ENCODE results near the gene BDKRB1.

Gene BDKRB1

DNA sequence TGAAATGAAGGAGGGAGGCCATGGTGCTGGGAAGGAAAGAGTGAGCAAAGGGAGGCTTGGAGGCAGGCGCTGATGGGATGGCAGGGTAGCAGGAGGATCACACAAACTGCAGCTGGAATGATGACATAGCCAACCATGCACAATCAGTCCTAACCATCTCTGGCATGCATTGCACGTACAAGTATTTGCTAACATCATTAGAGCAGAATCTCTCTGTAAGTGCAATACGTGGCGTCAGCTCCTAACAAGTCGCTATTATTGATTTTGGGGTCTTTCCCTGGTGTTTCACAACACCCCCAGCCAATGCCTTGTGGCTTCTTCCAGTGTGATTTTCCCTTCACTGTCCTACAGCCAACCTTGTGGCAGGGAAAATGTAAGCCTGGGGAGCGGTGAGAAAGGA lies 18.5 kb downstream of the BDKRB1 start:
- TF ChIP-seq Cebpa-rat (IDR thresholded peaks at IDR 0.05), result no peak
- Histone ChIP-seq H3K36me3 (peaks cover 8% of the 10 kb centered on the region; the same call in 1 of the 2 replicates), H3K27ac (no peak overlapping the region), H3K4me2 (no peak overlapping the region), H3K4me1 (no peaks in the 10 kb centered on the region), H3K4me3 (no peak overlapping the region), H4K20me1 (no peaks in the 10 kb centered on the region), H3K27me3 (no peaks in the 10 kb centered on the region), H3K9me3 (peaks cover 16% of the 10 kb centered on the region), H3K9ac (no peak overlapping the region)

DNA sequence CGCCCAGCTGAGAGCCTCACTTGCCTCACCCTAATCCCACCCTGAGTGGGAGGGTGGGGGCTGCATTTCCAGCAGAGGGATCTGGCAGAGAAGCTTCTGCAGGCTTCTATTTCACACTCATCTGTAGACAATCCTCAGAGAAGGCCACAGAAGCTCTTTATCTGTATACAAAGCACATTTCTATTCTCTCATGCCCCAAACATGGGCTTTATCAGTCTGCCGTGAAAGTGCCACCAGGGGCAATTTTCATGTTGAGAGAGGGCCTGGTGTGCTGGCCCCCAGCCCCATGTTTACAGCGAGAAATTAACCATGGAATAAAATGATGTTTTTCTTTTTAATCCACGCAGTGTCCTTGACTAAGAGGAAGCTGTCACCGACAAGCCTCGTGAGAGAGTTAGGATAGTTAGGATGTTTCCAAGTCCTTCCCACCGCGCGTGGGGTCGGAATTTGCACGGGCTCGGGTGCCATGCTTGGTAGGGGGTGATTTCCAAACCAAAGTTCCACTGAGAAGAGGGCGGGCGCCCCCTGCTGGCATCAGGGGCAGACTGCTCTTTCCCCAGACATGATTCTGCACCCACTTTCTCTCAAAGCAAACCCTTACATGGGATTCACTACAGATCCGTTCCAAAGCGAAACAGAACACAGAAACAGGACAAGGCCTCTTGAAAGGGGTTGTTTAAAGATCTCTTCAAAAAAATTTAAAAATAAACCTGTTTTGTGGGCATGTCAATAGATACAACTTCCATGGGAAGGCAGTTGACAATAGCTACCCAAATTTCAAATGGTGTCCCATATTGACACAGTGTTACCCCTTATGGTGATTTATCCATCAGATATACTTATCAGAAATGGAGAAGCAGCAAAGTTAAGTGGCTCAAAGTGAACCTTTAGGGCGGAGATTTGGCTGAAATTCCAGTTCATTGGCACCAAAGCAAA lies 19.4 kb downstream of the BDKRB1 start:
- H3K4me1 ChIP-seq, result no peaks in the 10 kb centered on the region
- no peak for TF ChIP-seq Cebpa-rat (IDR thresholded peaks at IDR 0.05)
- peaks cover 16% of the 10 kb centered on the region for H3K9me3 ChIP-seq
- H3K36me3 ChIP-seq, result peaks cover 8% of the 10 kb centered on the region; the same call in 1 of the 2 replicates
- no peak overlapping the region for H3K9ac ChIP-seq
- no peak overlapping the region for H3K27ac ChIP-seq
- H3K27me3 ChIP-seq, result no peaks in the 10 kb centered on the region
- H4K20me1 ChIP-seq, result no peaks in the 10 kb centered on the region
- H3K4me3 ChIP-seq, result no peak overlapping the region
- no peak overlapping the region for H3K4me2 ChIP-seq

GRCh38 chr14:96277890-96278289 lies 21.9 kb downstream of the BDKRB1 start:
- peaks cover 9% of the 10 kb centered on the region for H3K36me3 ChIP-seq
- no peak overlapping the region for H3K4me2 ChIP-seq
- TF ChIP-seq Cebpa-rat (IDR thresholded peaks at IDR 0.05), result no peak
- peaks cover 11% of the 10 kb centered on the region for H3K9me3 ChIP-seq
- H3K9ac ChIP-seq, result no peak overlapping the region
- H3K4me3 ChIP-seq, result no peak overlapping the region
- no peaks in the 10 kb centered on the region for H3K27me3 ChIP-seq
- no peak overlapping the region for H3K27ac ChIP-seq
- no peaks in the 10 kb centered on the region for H4K20me1 ChIP-seq
- no peaks in the 10 kb centered on the region for H3K4me1 ChIP-seq

GRCh38 chr14:96279564-96279963 lies 23.6 kb downstream of the BDKRB1 start:
- Histone ChIP-seq H3K9me3 (peaks cover 11% of the 10 kb centered on the region), H4K20me1 (no peaks in the 10 kb centered on the region), H3K36me3 (peaks cover 16% of the 10 kb centered on the region), H3K4me1 (no peaks in the 10 kb centered on the region), H3K27ac (no peak overlapping the region), H3K4me3 (no peak overlapping the region), H3K4me2 (no peak overlapping the region), H3K27me3 (no peaks in the 10 kb centered on the region), H3K9ac (no peak overlapping the region)
- no peak for TF ChIP-seq Cebpa-rat (IDR thresholded peaks at IDR 0.05)

- Histone ChIP-seq H3K27ac (no peak overlapping the region), H3K4me2 (no peak overlapping the region), H3K4me3 (no peak overlapping the region), H3K4me1 (no peaks in the 10 kb centered on the region), H3K9me3 (peaks cover 11% of the 10 kb centered on the region), H3K27me3 (no peaks in the 10 kb centered on the region), H4K20me1 (no peaks in the 10 kb centered on the region), H3K36me3 (peaks cover 16% of the 10 kb centered on the region), H3K9ac (no peak overlapping the region)
- TF ChIP-seq Cebpa-rat (IDR thresholded peaks at IDR 0.05), result no peak
Observed at GRCh38 chr14:96280104-96280503, 24.1 kb downstream of the BDKRB1 start.

DNA sequence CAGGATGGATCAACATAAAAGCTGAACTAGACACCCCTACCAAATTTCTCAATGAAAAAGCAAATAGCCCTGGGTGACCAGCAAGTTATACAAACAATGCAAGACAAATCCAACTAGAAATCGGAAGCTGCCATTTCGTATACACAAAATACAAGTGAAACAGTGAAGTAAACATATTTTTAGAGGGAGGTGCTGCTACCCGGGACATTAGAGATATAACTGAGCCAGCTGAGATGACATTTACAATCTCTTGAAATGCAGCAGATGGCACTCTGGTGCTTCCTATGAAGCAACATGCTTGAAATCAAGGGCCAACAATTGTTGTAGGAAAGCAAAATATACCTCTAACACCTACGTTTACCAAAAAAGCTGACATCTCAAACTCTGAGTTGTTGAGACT lies 25.5 kb downstream of the BDKRB1 start:
- Histone ChIP-seq H3K4me2 (no peak overlapping the region), H3K4me3 (no peak overlapping the region), H3K27ac (no peak overlapping the region), H3K9me3 (peaks cover 11% of the 10 kb centered on the region), H4K20me1 (no peaks in the 10 kb centered on the region), H3K9ac (no peak overlapping the region), H3K36me3 (peaks cover 26% of the 10 kb centered on the region), H3K27me3 (no peaks in the 10 kb centered on the region), H3K4me1 (no peaks in the 10 kb centered on the region)
- no peak for TF ChIP-seq Cebpa-rat (IDR thresholded peaks at IDR 0.05)

DNA sequence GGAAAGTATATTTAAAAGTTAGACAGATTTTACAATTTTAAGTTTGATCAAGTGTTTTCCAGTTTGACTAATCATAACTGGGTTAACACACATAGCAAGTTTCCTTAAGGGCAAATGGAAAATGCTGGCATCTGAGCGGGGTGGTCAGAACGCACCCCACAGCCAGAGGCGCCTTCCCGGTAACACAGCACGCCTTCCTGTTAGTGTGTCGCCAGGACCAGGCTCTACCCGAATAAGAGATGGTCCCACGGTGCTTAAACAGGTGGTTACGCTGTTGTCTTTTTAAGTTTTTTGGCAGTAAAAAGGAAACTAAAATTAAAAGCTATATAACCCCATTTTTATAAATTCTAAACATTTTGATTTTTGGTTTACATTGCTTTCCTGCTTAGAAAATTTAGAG lies 28.0 kb downstream of the BDKRB1 start:
- no peak overlapping the region for H3K27ac ChIP-seq
- H3K9ac ChIP-seq, result no peak overlapping the region
- no peak overlapping the region for H3K4me2 ChIP-seq
- H3K36me3 ChIP-seq, result peaks cover 40% of the 10 kb centered on the region
- no peaks in the 10 kb centered on the region for H3K27me3 ChIP-seq
- TF ChIP-seq Cebpa-rat (IDR thresholded peaks at IDR 0.05), result no peak
- no peaks in the 10 kb centered on the region for H3K4me1 ChIP-seq
- H4K20me1 ChIP-seq, result no peaks in the 10 kb centered on the region
- no peaks in the 10 kb centered on the region for H3K9me3 ChIP-seq
- H3K4me3 ChIP-seq, result no peak overlapping the region

GRCh38 chr14:96284430-96284829 lies 28.4 kb downstream of the BDKRB1 start:
- no peaks in the 10 kb centered on the region for H3K9me3 ChIP-seq
- TF ChIP-seq Cebpa-rat (IDR thresholded peaks at IDR 0.05), result no peak
- no peak overlapping the region for H3K4me2 ChIP-seq
- H3K36me3 ChIP-seq, result peaks cover 42% of the 10 kb centered on the region
- no peak overlapping the region for H3K27ac ChIP-seq
- H3K9ac ChIP-seq, result no peak overlapping the region
- H4K20me1 ChIP-seq, result no peaks in the 10 kb centered on the region
- no peak overlapping the region for H3K4me3 ChIP-seq
- no peaks in the 10 kb centered on the region for H3K27me3 ChIP-seq
- H3K4me1 ChIP-seq, result no peaks in the 10 kb centered on the region

- Histone ChIP-seq H3K9ac (no peak overlapping the region), H4K20me1 (no peaks in the 10 kb centered on the region), H3K4me2 (no peak overlapping the region), H3K36me3 (peaks cover 54% of the 10 kb centered on the region), H3K9me3 (no peaks in the 10 kb centered on the region), H3K4me3 (no peak overlapping the region), H3K27me3 (no peaks in the 10 kb centered on the region), H3K4me1 (no peaks in the 10 kb centered on the region), H3K27ac (no peak overlapping the region)
- TF ChIP-seq Cebpa-rat (IDR thresholded peaks at IDR 0.05), result no peak
Observed at GRCh38 chr14:96285667-96286066, 29.7 kb downstream of the BDKRB1 start.

DNA sequence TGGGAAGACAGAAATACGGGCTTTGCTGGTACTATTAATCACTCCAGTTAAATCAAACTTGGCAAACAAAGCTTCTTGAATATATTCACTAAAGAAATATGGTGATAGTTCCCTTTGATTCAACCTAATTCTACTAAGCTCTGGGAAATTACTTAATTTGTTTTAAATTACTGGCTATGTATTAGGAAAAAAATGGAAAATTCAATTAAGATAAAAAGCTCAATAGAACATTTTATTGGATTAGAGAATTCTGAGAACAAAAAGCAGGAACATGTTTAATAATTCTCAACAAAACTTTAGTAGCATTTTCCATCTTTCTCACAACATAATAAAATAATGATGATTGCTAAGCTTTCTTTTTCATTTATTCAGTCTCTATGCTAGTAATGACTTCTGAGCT lies 30.2 kb downstream of the BDKRB1 start:
- Histone ChIP-seq H3K9ac (no peak overlapping the region), H3K4me1 (no peaks in the 10 kb centered on the region), H3K4me2 (no peak overlapping the region), H3K4me3 (no peak overlapping the region), H3K36me3 (peaks cover 55% of the 10 kb centered on the region), H3K27ac (no peak overlapping the region), H3K9me3 (no peaks in the 10 kb centered on the region), H3K27me3 (no peaks in the 10 kb centered on the region), H4K20me1 (no peaks in the 10 kb centered on the region)
- no peak for TF ChIP-seq Cebpa-rat (IDR thresholded peaks at IDR 0.05)
